ENCODE measurements around the gene TTLL8.

Gene TTLL8

DNA sequence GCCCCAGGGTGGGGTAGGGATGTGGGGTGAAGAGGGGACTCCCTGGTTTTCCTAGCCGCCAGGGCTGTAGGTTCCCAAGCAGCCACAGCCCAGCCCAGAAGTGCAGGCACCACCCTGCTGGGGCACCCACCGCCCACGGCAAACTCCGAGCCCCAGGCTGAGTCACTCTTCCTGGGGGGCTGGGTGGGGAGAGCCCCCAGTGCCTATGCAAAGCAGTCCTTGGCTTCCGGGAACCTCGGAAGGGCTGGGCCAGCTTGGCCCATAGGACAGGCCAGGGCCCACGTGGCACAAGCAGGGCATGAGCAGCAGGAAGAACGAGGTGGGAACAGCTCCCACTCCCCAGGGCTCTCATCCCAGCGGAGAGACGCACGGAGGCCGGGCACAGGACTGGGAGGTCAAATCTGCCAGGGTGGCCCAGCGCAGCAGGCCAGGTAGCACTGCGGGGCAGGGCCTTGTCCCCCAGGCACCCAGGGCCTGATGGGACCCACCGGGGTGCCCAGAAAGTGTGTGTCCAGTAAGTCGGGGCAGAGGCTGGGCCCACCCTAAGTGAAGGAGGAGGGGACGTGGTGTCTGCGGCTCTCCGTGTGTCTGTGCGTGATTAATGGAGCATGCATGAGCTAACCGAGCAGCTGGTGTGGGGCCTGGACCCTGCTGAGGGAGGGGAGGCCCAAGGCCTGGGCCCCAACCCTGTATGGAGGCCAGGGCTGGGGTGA, 41.0 kb downstream of the TTLL8 start:
- DNase-seq, result peak; percentile 59

DNA sequence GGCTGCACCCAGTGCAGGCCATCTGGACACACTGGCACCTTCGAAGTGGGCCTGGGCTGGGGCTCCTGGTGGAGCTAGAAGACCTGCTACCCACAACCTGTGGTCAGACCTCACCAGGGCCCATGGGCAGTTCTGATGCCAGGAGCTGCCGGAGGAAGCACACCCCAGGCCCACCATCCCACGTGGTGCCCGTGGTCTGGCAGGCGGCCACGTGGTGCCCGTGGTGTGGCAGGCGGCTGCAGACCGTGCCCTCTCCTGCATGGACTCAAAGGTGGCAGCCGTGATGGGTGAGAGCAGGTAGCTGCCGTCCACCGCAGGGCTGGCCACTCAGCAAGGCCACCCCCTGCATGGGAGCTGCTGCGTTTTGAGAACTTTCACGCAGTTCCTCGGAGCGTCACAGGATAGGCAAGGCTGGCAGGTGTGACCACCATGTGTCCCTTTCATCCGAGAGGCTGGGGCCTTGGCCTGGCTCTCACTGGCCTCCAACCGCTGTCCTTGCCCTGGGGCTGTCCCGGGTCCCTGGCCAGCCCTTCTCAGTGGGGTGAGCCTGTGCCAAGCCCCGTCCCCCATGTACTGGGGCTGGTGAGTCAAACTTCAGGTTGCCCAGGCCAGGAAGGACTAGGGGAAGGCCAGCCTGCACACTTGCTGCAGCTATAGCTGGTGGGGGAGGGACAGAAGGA, 41.6 kb downstream of the TTLL8 start:
- no peak for DNase-seq

DNA sequence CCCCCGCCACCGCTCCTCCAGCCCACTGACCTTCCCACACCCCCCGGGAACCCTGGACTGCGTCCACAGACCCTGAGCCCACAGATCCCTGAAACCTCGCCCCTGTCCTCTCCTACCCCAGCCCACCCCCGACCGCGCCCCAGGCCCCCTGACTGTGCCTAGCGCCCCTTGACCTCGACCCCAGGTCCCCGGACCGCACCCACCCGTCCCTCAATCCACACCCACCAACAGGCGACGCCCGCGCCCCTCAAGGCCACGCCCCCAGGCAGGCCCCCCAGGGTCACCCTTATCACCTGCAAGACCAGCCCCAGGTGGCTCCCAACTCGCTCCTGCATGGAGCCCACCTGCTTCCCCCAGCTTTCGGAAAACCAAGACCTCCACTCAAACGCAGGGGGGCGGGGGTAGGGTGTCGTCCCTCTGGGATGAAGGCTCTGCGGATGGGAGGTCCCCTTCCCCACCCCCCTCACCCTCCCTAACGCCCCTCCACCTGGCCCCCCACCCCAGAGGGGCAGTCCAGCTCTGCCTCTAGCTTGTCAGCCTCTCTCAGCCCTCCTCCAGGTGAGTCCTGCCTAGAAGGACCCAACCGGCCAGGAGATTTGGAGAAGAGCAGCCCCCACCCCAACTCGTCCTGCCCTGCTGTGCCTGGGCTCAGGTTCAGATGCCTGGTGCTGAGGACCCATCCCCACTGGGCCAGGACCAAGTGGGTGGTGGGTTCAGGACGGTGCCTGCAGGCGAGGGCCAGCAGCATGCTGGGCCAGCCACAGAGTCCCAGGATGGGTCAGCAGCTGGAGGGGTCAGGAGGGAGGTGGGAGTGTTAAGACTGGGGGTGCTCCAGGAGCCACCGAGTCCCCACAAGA, 42.4 kb downstream of the TTLL8 start:
- no peak for DNase-seq

- peak; percentile 29 for DNase-seq
Observed at GRCh38 chr22:50014655-50015401, 43.3 kb downstream of the TTLL8 start.

DNA sequence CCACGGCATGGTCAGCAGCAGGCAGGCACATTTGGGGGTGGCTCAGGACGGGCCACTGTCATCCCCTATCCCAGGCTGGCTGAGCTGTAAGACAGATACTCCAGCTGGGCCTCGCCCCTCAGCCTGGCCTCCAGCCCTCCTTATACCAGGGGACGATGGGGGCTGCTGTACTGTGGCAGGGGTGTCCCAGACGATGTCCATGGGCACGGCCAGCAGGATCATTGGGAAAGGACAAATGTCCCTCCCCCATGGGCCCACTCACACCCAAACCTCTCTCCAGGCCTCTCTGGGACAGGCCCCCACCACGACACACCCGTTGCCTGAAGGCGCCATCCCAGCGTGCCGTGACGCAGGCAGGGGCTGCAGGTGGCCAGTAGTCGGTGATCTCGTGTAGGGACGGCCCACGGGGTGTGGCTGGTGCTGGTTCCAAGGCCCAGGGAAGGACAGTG, 44.0 kb downstream of the TTLL8 start:
- DNase-seq, result no peak

DNA sequence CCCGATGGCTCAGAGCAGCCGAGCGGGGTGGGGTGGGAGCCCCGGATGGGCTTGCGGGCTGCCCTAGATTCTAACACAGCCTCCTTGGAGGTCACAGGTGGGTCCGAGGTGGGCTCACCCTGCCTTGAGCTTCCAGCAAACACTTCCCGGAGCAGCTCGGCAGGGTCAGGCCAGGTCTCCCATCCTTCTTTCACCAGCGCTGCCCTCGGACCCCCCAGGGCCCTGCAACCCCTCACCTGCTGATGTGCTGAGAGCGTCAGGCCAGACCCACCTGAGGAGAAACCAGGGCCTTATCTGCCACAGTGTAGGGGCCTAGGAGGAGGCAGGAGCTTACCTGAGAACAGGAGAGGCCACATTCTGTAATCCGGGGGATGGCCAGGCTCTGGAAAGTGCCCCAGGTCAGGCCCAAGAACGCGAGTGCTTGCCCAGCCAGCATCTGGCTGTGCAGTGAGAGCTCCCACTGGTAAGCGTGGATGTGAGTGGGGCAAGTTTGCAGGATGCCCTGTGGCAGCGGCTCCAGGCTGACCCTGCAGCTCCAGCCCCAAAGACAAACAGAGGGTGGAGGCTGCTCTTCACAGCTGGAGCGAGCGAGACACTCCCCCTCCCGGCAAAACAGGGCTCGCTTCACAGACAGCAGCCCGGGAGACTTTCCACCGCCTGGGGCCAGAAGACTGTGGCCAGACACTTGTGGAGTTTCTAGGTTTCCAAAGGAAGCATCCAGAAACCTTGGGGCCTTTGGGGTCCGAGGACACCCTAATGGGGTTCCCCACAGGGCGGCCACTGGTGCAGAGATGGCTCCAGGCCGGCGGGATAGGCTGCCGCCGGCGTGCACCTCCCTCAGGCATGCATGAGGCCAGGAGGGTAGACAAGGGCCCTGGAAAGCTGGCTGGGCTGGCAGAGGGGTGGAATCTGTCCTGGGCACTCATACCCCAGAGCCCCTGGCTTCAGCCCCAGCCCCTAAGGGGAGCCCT, 45.6 kb downstream of the TTLL8 start, which contains the start of gene IL17REL:
TSS of gene IL17REL (minus strand) at position 555 of the 971 bp plus-strand sequence. CDS start at position 436, 119 bp downstream.
- no peak for DNase-seq

- no peak for DNase-seq
Observed at GRCh38 chr22:50011447-50012210, 46.5 kb downstream of the TTLL8 start.

DNA sequence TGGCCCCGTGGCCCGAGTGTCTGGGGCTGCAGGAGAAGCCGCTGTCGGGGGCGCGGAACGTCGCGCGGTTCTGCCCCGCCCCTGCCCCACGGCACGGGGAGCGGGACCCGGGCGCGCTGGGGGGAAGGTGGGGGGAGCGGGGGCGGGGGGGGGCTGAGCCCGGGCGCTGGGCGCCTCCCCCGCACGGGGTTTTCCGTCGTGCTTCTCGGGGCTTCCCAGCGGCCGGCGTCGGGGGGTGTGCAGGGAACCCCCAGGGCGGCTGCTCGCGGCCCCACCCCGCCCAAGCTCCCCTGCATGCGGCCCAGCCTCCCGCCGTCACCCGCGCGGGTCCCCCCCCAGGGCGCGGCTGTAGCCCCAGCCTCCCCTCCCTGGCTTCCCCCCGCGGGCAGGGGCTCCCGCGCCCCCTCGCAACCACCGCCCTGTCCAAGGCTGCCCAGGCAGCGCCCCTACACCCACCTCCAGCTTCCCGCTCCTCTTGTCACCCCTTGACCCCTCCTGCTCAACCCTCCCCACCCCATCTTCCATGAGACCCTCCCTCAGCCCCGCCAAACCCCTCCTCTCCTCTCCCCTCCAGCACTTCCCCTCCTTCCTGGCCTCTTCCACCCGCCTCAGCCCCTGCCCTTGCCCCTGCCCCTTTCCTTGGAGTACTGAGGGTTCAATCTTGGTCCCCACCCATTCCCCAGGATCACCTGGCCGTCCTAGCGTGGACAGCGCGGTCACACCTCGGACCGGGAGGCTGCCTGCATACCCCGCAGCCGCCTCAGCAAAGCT, 47.2 kb downstream of the TTLL8 start:
- peak; percentile 80 for DNase-seq

DNA sequence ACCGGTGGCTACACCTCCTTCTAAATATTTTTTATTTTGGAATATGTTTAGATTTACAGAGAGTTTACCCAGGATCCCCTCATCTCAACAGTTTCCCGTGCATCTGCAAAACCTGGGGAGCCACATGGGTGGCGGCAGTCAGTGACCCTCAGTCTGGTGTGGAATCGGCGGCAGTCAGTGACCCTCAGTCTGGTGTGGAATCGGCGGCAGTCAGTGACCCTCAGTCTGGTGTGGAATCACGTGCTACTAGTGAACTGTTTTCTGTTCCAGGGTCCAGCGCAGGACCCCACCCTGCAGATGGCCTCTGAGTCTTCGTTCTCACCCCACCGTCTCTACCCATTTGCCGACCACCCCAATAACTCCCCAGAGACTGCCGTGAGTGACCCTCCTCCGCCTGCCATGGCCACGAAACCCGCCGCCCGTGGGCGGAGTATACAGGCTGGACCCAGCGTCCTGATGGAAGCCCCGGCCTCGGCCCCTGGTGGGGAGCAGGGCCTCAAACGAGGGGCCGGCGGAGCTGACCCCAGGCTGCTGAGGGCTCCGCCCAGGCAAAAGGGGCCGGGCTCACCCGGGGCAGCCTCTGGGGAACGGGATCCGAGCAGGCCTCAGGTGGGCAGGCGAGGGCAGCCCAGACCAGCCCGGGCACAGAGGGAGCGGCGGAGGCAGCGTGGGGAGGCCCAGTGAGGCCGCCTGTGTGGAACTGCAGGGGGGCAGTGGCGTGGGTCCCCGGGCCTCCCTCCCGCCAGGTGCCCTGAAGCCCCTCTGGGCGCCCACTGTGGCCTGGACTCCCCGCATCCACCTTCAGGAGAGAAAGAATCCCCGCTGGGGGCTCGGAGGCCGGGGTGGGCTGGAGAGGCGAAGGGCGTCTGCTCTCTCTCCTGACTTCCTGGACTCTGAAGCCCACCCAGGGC, 48.1 kb downstream of the TTLL8 start:
- no peak for DNase-seq

DNA sequence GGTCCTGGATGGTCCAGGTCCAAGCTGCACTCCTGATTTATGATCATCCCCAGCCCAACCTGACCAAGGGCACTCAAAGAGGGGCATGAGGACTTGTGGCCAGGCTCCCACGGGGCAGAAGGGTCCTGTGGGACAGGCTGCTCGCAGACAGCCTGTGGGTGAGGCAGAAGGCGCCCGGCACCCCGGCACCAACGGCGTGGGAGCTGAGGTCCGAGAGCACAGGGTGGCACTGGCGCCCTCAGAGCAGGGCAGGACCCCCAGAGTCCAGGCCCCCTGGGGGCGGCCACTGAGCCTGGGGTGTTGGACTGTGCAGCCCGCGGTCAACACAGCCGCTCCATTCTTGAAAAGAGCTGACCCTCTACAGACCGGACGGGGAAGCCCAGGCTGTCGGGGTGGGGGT, 48.8 kb downstream of the TTLL8 start:
- no peak for DNase-seq

- DNase-seq, result no peak
Observed at GRCh38 chr22:50008151-50009040, 49.7 kb downstream of the TTLL8 start.

DNA sequence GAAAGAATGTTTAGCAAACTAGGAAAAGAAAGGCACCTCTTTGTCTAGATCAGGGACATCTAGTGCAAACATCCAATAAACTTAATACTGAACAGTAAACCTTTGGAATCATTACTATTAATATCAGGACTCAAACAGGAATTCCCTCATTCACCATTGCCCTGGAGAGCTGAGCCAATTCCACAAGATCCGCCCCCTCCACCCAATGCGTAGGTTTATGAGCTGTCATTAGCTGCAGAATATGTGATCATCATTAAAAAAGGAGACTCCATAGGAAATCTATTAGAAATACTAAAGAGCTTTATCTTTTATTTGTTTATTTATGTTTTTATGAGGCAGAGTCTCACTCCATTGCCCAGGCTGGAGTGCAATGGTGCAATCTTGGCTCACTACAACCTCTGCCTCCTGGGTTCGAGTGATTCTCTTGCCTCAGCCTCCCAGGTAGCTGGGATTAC, 51.0 kb downstream of the TTLL8 start:
- no peak for DNase-seq

DNA sequence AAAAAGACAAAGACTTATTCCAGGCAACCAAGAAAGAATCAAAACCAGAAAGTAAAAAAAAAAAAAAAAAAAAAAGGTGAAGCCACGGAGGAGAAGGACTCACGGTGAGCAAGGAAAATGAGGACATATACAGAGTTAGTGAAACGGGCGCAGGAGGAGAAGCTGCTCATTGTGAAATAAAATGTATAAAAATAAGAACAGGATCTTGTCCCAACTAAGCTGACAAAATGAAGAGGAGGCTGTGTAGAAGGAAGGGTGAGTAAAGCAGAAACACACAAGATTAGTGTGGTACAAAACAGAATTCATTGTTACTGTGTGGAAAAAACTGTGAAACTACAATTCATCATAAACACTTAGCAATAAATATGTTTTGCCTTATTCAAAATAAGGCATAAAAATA, 53.2 kb downstream of the TTLL8 start:
- no peak for DNase-seq

GRCh38 chr22:50002791-50003190, 55.3 kb downstream of the TTLL8 start:
- DNase-seq, result no peak

DNA sequence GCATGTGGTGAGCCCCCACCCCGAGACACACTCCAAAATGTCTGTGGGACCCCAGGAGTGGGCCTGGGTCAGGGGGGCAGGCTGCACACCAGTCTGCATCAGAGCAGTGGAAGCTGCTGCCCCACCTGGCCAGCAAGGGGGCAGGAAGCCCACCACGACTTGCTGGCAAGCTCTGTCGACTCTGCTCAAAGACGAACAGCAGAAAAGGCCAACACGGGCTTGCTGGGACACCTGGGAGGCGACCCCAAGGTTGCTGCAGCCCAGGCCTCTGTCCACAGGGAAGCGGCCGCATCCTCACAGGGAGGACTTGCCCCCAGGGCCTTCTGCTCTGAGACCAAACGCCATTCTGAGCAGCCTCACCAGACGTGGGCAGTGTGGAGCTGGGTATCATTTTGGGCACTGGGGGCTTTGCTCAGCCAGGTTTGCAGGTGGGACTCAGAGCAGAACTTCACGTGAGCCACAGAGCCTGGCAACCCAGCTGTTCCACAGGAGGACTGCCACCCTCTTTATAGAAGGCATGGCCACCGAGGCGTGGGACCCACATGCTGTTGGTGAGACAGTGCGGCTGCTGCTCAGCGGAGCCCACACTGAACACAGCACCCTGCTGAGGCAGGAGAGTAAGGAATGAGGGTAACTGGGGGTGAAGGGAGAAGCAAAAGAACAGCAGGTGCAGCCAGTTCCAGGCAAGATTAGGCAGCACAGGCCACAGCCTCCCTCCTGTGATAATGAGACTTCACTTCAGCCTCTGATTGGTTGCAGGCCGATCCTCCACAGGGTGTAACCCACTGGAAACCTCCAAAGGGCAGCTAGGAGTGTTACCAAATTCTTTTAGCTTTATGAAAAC, 56.5 kb downstream of the TTLL8 start:
- no peak for DNase-seq

DNA sequence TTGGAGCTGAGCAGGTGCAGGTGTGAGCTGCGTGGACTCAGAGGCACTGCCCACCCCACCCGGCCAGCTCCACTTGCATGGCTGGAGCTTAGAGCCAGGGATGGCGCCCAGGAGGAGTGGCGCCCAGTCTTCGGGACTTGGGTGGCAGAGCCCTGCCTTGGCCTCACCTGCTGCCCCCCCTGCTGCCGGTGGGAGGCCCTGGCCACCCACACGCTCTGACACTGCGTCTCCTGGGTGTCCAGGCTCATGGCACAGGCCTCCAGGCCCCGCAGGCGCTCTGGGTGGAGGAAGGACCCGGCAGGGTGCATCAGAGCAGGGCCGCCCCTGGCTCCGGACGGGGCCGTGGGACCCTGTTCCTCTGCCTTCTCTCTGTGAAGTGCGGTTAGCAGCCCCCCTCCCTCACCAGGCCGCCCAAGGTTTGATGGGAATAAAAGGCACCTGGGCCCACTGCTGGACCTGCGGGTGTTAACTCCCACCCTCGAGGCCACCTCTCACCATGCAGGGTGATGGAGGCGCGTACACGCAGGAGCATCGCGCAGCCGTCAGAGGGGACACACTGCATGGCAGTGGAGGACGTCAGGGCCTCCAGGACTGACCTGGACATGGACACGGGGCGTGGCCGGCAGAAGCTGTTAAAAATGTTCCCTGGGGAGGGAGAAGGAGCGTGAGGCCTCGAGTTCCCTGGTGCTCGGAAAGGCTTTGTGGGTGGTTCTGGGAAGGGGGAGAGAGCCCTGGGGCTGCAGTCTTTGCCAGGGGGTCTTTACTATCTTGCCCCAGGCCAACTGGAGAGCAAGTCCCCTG, 57.3 kb downstream of the TTLL8 start:
- no peak for DNase-seq
